Liver (tissue), 9 donors: ENCODE measurements around the gene AFMID. TPM values are rescaled to one million over a fixed set of nuclear protein-coding genes. Genes with fewer than 3 reads are reported as not detected.

Experiments
- DNase-seq: peaks from one replicate; pipeline ENCODE4 v3.0.0-alpha.2; 2017; ENCODE audit warnings: low spot score
- H3K27ac ChIP-seq, 2 donors: one replicate each; pipeline ENCODE4 v1.7.0; 2013; ENCODE audit warnings: inconsistent platforms in 2 of 2, low read length in 2 of 2, control low read depth in 1 of 2, low read depth in 1 of 2, mild to moderate bottlenecking in 1 of 2
- H3K27me3 ChIP-seq, 4 donors: one replicate each; pipeline versions ENCODE4 v1.6.1 to v1.7.0; 2013; ENCODE audit warnings: low read length in 3 of 4, inconsistent platforms in 1 of 4, mild to moderate bottlenecking in 1 of 4, moderate library complexity in 1 of 4; ENCODE audit not compliant: control insufficient read depth in 4 of 4, insufficient read depth in 4 of 4
- H3K36me3 ChIP-seq, 4 donors: one replicate each; pipeline versions ENCODE4 v1.6.1 to v1.7.0; 2013; ENCODE audit warnings: low read length in 3 of 4, mild to moderate bottlenecking in 3 of 4, low read depth in 1 of 4, moderate library complexity in 1 of 4; ENCODE audit not compliant: control insufficient read depth in 4 of 4, insufficient read depth in 3 of 4
- H3K4me1 ChIP-seq, 4 donors: one replicate each; pipeline versions ENCODE4 v1.6.1 to v1.7.0; 2013; ENCODE audit warnings: low read length in 3 of 4, mild to moderate bottlenecking in 3 of 4, moderate library complexity in 1 of 4; ENCODE audit not compliant: control insufficient read depth in 4 of 4, insufficient read depth in 4 of 4
- H3K4me3 ChIP-seq, 3 donors: one replicate each; pipeline versions ENCODE4 v1.6.1 to v1.7.0; 2013; ENCODE audit warnings: low read length in 3 of 3, control low read depth in 1 of 3, low read depth in 1 of 3, mild to moderate bottlenecking in 1 of 3
- H3K9ac ChIP-seq, 2 donors: one replicate each; pipeline ENCODE4 v1.7.0; 2013; ENCODE audit warnings: low read length in 2 of 2, mild to moderate bottlenecking in 2 of 2, moderate library complexity in 2 of 2, control low read depth in 1 of 2, low read depth in 1 of 2
- H3K9me3 ChIP-seq, 4 donors: one replicate each; pipeline versions ENCODE4 v1.6.1 to v1.7.0; 2013; ENCODE audit warnings: low read length in 3 of 4; ENCODE audit not compliant: control insufficient read depth in 4 of 4
- ATF3 ChIP-seq: IDR thresholded peaks from 2 replicates; pipeline ENCODE4 v1.6.1; 2016; ENCODE audit warnings: antibody characterized with exemption
- CTCF ChIP-seq: fragments of 150-350 bp; IDR thresholded peaks from 2 replicates; pipeline ENCODE4 v1.5.1; 2017; ENCODE audit warnings: improper control_type of control experiment, low read depth, low read length; ENCODE audit not compliant: missing input control
- EGR1 ChIP-seq, 2 donors: IDR thresholded peaks; 2 replicates each; pipeline ENCODE4 v1.6.1; 2016 to 2018; ENCODE audit warnings: antibody characterized with exemption in 2 of 2, low read depth in 2 of 2
- FOXA1 ChIP-seq: IDR thresholded peaks from 2 replicates; pipeline ENCODE4 v1.6.1; 2016; ENCODE audit warnings: antibody characterized with exemption
- FOXA2 ChIP-seq: IDR thresholded peaks from 2 replicates; pipeline ENCODE4 v1.6.1; 2016; ENCODE audit warnings: antibody characterized with exemption
- GABPA ChIP-seq, 2 donors: IDR thresholded peaks in 1 of 2; conservative IDR thresholded peaks in 1 of 2; 2 replicates each; pipeline ENCODE4 v1.6.1; 2016; ENCODE audit warnings: antibody characterized with exemption in 2 of 2, mild to moderate bottlenecking in 1 of 2, moderate library complexity in 1 of 2
- HNF4A ChIP-seq, 2 donors: conservative IDR thresholded peaks; 2 replicates each; pipeline ENCODE4 v1.6.1; 2016; ENCODE audit warnings: antibody characterized with exemption in 2 of 2, mild to moderate bottlenecking in 2 of 2
- HNF4G ChIP-seq: IDR thresholded peaks from 2 replicates; pipeline ENCODE4 v1.6.1; 2016; ENCODE audit warnings: antibody characterized with exemption
- JUND ChIP-seq, 2 donors: IDR thresholded peaks; 2 replicates each; pipeline ENCODE4 v1.6.1; 2016; ENCODE audit warnings: antibody characterized with exemption in 2 of 2
- MAX ChIP-seq: IDR thresholded peaks from 2 replicates; pipeline ENCODE4 v1.6.1; 2016; ENCODE audit warnings: antibody characterized with exemption
- NR2F2 ChIP-seq: IDR thresholded peaks from 2 replicates; pipeline ENCODE4 v1.6.1; 2016; ENCODE audit warnings: antibody characterized with exemption
- RAD21 ChIP-seq, 2 donors: IDR thresholded peaks; 2 replicates each; pipeline ENCODE4 v1.6.1; 2016; ENCODE audit warnings: antibody characterized with exemption in 2 of 2, mild to moderate bottlenecking in 2 of 2
- REST ChIP-seq: IDR thresholded peaks from 2 replicates; pipeline ENCODE4 v1.6.1; 2016; ENCODE audit warnings: antibody characterized with exemption, mild to moderate bottlenecking
- RXRA ChIP-seq, 2 donors: IDR thresholded peaks; 2 replicates each; pipeline ENCODE4 v1.6.1; 2017 to 2018; ENCODE audit warnings: antibody characterized with exemption in 2 of 2, mild to moderate bottlenecking in 1 of 2
- SP1 ChIP-seq: IDR thresholded peaks from 2 replicates; pipeline ENCODE4 v1.6.1; 2018; ENCODE audit warnings: antibody characterized with exemption, mild to moderate bottlenecking
- TAF1 ChIP-seq: conservative IDR thresholded peaks from 2 replicates; pipeline ENCODE4 v1.6.1; 2016; ENCODE audit warnings: antibody characterized with exemption, mild to moderate bottlenecking
- YY1 ChIP-seq: IDR thresholded peaks from 2 replicates; pipeline ENCODE4 v1.6.1; 2016; ENCODE audit warnings: antibody characterized with exemption, mild to moderate bottlenecking
- ZBTB33 ChIP-seq: IDR thresholded peaks from 2 replicates; pipeline ENCODE4 v1.6.1; 2016; ENCODE audit warnings: antibody characterized with exemption
- WGBS: extraction: QIAGEN DNeasy Blood & Tissue Kit; methylation state at CpG from one replicate; pipeline ENCODE4 v1.1.7; 2013; 5-methylcytosine and 5-hydroxymethylcytosine counted together
- polyA plus RNA-seq, 2 donors: library from polyadenylated mRNA; stranded (reverse) in 1 of 2; unstranded in 1 of 2; fragments of 200-250 nt in 1 of 2; fragments of >200 nt in 1 of 2; fragmentation: Nextera tagmentation in 1 of 2; extraction: Ambion mirVana in 1 of 2; gene quantifications; one replicate each; pipeline versions ENCODE4 v1.2.1 to v1.2.3, GENCODE V29; 2013 to 2015
- total RNA-seq, 2 donors: library from RNA; depleted of rRNA; stranded (reverse); fragments of >200 nt; gene quantifications; one replicate each; pipeline ENCODE4 v1.2.3, GENCODE V29; 2014
- donor health status: healthy.
- donor health status: healthy.
- donor health status: healthy.
- donor health status: healthy.
- donor health status: healthy.

AFMID gene
- total and polyA plus RNA-seq, 4 donors, result 73.4 to 201 (median 138) TPM

GRCh38 chr17:78183916-78184315 lies 3.2 kb upstream of the AFMID start:
- 74% methylated on average over 12 of the region's 12 CpGs for WGBS
- H3K4me1 ChIP-seq, result peaks cover 13 to 40% (median 32%) of the 10 kb centered on the region in 4 donors
- no peaks in the 10 kb centered on the region for H3K9me3 ChIP-seq
- no peak overlapping the region for H3K9ac ChIP-seq
- peak overlapping the region; percentile 73 to 80 for H3K27ac ChIP-seq
- H3K4me3 ChIP-seq, result no peak overlapping the region
- H3K27me3 ChIP-seq, result no peaks in the 10 kb centered on the region
- TF ChIP-seq EGR1 (IDR thresholded peaks at IDR 0.05; ENCODE audit: low read depth in 2 of 2), result no peak
- TF ChIP-seq MAX, result no peak
- TF ChIP-seq TAF1, result no peak
- TF ChIP-seq JUND (IDR thresholded peaks at IDR 0.05), result no peak
- TF ChIP-seq GABPA (IDR thresholded peaks at IDR 0.05 in 1 of 2, conservative IDR thresholded peaks at IDR 0.05 in 1 of 2), result no peak
- TF ChIP-seq ZBTB33, result no peak
- TF ChIP-seq FOXA1, result no peak
- no peak for TF ChIP-seq HNF4G
- DNase-seq, result no peak
- no peaks in the 10 kb centered on the region for H3K36me3 ChIP-seq

- WGBS, result 35% methylated on average over 10 of the region's 10 CpGs
- Histone ChIP-seq H3K36me3 (no peaks in the 10 kb centered on the region), H3K4me3 (no peak overlapping the region), H3K9me3 (no peaks in the 10 kb centered on the region), H3K4me1 (peaks cover 13 to 41% (median 33%) of the 10 kb centered on the region in 4 donors), H3K9ac (no peak overlapping the region), H3K27ac (peak overlapping the region; percentile 73 to 80), H3K27me3 (no peaks in the 10 kb centered on the region)
- TF ChIP-seq ATF3, result no peak
- TF ChIP-seq YY1, result peak; percentile 8
- no peak for TF ChIP-seq FOXA1
- DNase-seq, result no peak
These were observed 2.8 kb upstream of the AFMID start for GRCh38 chr17:78184351-78184750.

- Histone ChIP-seq H3K4me1 (peaks cover 13 to 45% (median 35%) of the 10 kb centered on the region in 4 donors), H3K9me3 (no peaks in the 10 kb centered on the region), H3K27ac (peak overlapping the region; percentile 73 to 80), H3K36me3 (no peaks in the 10 kb centered on the region), H3K9ac (peak overlapping the region in 1 of 2 donors; percentile 48), H3K27me3 (no peaks in the 10 kb centered on the region), H3K4me3 (peak overlapping the region in 2 of 3 donors; percentile 37 to 46)
- no peak for DNase-seq
- 32% methylated on average over 9 of the region's 9 CpGs for WGBS
- TF ChIP-seq EGR1 (IDR thresholded peaks at IDR 0.05; ENCODE audit: low read depth in 2 of 2) (peak in 1 of 2 donors; percentile 88), NR2F2 (no peak), GABPA (IDR thresholded peaks at IDR 0.05 in 1 of 2, conservative IDR thresholded peaks at IDR 0.05 in 1 of 2) (peak in 1 of 2 donors; percentile 33), FOXA1 (peak; percentile 54), CTCF (no peak), RAD21 (IDR thresholded peaks at IDR 0.05) (peak in 1 of 2 donors; percentile 36), HNF4A (conservative IDR thresholded peaks at IDR 0.05) (peak; percentile 75 to 82), JUND (IDR thresholded peaks at IDR 0.05) (peak in 1 of 2 donors; percentile 45), FOXA2 (peak; percentile 42), TAF1 (peak; percentile 93), RXRA (IDR thresholded peaks at IDR 0.05) (peak; percentile 88 to 93), YY1 (peak; percentile 60), MAX (peak; percentile 83), REST (peak; percentile 69), HNF4G (peak; percentile 4), ATF3 (peak; percentile 50), SP1 (peak; percentile 96)
These were observed 2.3 kb upstream of the AFMID start for GRCh38 chr17:78184868-78185267.
